NCI-H1105 (cell line): ENCODE results near the gene P3H4.
A peak's percentile ranks its signal among the peaks of the same experiment; 100 is the strongest.
"Not testable (repeated sequence)": the region's sequence is repeated elsewhere in the genome, so short reads cannot be mapped to it uniquely, and the experiment has no call there.

Experiments used
- DNase-seq: peaks from one replicate; lab custom pipeline; 2025; lab: John Stamatoyannopoulos, UW

P3H4 gene

GRCh38 chr17:41811549-41812380 is at the start of gene P3H4:
Gene P3H4 (minus strand): TSS chr17:41811949. CDS start chr17:41811915, 34 bp downstream.
- peak; percentile 52 for DNase-seq

GRCh38 chr17:41860254-41860931 is 48.6 kb upstream of the P3H4 start:
- DNase-seq, result no peak

GRCh38 chr17:41851382-41851781 is 39.6 kb upstream of the P3H4 start:
- DNase-seq, result not testable (repeated sequence)

GRCh38 chr17:41849251-41849990 is 37.7 kb upstream of the P3H4 start:
- DNase-seq, result no peak

- DNase-seq, result no peak
These were observed 37.0 kb upstream of the P3H4 start for GRCh38 chr17:41848788-41849187.

- DNase-seq, result no peak
These were observed 33.2 kb upstream of the P3H4 start for GRCh38 chr17:41844971-41845370.

GRCh38 chr17:41840781-41841180 is 29.0 kb upstream of the P3H4 start:
- not testable (repeated sequence) for DNase-seq

GRCh38 chr17:41839448-41839847 is 27.7 kb upstream of the P3H4 start:
- DNase-seq, result not testable (repeated sequence)

- no peak for DNase-seq
These were observed 26.2 kb upstream of the P3H4 start, which contains the start of gene KLHL10 for GRCh38 chr17:41837761-41838538. Gene KLHL10 (plus strand): TSS chr17:41837825. CDS start chr17:41837933, 108 bp downstream.

GRCh38 chr17:41836550-41837196 is 24.9 kb upstream of the P3H4 start:
- DNase-seq, result no peak

- DNase-seq, result peak; percentile 30
These were observed 24.2 kb upstream of the P3H4 start, which contains the start of gene NT5C3B for GRCh38 chr17:41835800-41836549. Gene NT5C3B (minus strand): TSS chr17:41836232. CDS start chr17:41836193, 39 bp downstream.

GRCh38 chr17:41835214-41835799 is 23.6 kb upstream of the P3H4 start:
- no peak for DNase-seq

GRCh38 chr17:41829961-41830360 is 18.2 kb upstream of the P3H4 start:
- DNase-seq, result not testable (repeated sequence)

GRCh38 chr17:41825175-41825845 is 13.6 kb upstream of the P3H4 start:
- DNase-seq, result no peak

- no peak for DNase-seq
These were observed 12.3 kb upstream of the P3H4 start for GRCh38 chr17:41824086-41824485.

- DNase-seq, result no peak
These were observed 11.8 kb upstream of the P3H4 start for GRCh38 chr17:41823580-41823979.

- DNase-seq, result no peak
These were observed 11.4 kb upstream of the P3H4 start for GRCh38 chr17:41823141-41823524.

- no peak for DNase-seq
These were observed 10.7 kb upstream of the P3H4 start for GRCh38 chr17:41822216-41823140.
